Measurements from ENCODE around the gene MAPK10. TPM values are rescaled to one million over a fixed set of nuclear protein-coding genes. Genes with fewer than 3 reads are reported as not detected.

MAPK10 gene
- total RNA-seq, 6 donors from 2014 or later: 11.1 to 89.1 (median 29.5) TPM

DNA sequence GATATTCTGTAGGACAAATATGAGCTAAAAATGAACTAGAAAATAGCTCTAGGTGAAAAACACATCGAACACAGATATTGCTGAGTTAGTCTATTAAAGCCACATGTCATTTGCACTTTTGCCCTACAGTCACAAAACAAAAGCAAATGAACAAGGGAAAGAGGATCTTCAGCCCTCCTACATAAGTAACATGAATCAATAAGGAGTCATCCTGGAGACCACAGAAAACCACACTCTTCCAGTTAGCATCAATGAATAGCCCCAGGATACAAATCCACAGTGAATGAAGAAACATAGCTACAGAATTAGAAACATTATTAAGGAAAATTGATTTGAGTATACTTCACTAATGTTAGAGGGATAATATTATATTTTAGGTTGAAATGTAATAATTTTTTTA is 311.4 kb downstream of the MAPK10 start:
- peaks cover 0 to 8% (median 0%) of the 10 kb centered on the region in 4 donors for H3K4me1 ChIP-seq
- DNase-seq (no peak), ATAC-seq (ENCODE audit: low FRiP score in 2 of 2) (no peak)
- WGBS, 2 donors: 69 to 77% methylated on average over 1 of the region's 1 CpG
- H3K9me3 ChIP-seq: no peaks in the 10 kb centered on the region
- no peaks in the 10 kb centered on the region for H3K36me3 ChIP-seq
- no peak overlapping the region for H3K27ac ChIP-seq
- TF ChIP-seq POLR2A (IDR thresholded peaks at IDR 0.05) (no peak), POLR2AphosphoS5 (IDR thresholded peaks at IDR 0.05) (no peak), EP300 (IDR thresholded peaks at IDR 0.05) (no peak)
- TF ChIP-seq, protein P1, sequence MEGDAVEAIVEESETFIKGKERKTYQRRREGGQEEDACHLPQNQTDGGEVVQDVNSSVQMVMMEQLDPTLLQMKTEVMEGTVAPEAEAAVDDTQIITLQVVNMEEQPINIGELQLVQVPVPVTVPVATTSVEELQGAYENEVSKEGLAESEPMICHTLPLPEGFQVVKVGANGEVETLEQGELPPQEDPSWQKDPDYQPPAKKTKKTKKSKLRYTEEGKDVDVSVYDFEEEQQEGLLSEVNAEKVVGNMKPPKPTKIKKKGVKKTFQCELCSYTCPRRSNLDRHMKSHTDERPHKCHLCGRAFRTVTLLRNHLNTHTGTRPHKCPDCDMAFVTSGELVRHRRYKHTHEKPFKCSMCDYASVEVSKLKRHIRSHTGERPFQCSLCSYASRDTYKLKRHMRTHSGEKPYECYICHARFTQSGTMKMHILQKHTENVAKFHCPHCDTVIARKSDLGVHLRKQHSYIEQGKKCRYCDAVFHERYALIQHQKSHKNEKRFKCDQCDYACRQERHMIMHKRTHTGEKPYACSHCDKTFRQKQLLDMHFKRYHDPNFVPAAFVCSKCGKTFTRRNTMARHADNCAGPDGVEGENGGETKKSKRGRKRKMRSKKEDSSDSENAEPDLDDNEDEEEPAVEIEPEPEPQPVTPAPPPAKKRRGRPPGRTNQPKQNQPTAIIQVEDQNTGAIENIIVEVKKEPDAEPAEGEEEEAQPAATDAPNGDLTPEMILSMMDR (IDR thresholded peaks at IDR 0.05): no peak
- H3K4me3 ChIP-seq: no peak overlapping the region
- H3K27me3 ChIP-seq: no peaks in the 10 kb centered on the region

DNA sequence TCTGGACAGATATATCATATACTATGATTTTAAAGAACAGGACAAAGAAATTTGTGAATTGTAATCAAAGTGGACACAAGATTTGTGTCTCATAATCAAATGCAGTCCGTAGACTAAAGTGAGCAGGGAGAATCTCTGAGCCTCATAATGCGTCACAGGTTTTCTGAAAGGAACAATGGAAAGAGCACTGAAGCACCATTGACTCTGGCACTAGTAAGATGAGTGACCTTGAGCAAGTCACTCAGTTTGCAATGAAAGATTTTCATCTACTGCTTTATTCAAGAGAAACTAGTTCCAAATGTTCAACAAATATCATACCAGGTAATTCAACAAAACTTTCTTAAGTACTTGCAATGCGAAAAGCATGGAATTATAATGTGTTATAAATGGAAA is 315.3 kb downstream of the MAPK10 start:
- H3K27me3 ChIP-seq: no peaks in the 10 kb centered on the region
- H3K36me3 ChIP-seq: no peaks in the 10 kb centered on the region
- H3K4me1 ChIP-seq: peaks cover 0 to 8% (median 0%) of the 10 kb centered on the region in 4 donors
- DNase-seq (no peak), ATAC-seq (ENCODE audit: low FRiP score in 2 of 2) (no peak)
- no peak overlapping the region for H3K4me3 ChIP-seq
- no peaks in the 10 kb centered on the region for H3K9me3 ChIP-seq
- TF ChIP-seq EP300 (IDR thresholded peaks at IDR 0.05) (no peak), POLR2AphosphoS5 (IDR thresholded peaks at IDR 0.05) (no peak), POLR2A (IDR thresholded peaks at IDR 0.05) (no peak)
- TF ChIP-seq, protein P1 (IDR thresholded peaks at IDR 0.05): no peak
- no peak overlapping the region for H3K27ac ChIP-seq
- 62 to 68% methylated on average over 3 of the region's 3 CpGs for WGBS, 2 donors

DNA sequence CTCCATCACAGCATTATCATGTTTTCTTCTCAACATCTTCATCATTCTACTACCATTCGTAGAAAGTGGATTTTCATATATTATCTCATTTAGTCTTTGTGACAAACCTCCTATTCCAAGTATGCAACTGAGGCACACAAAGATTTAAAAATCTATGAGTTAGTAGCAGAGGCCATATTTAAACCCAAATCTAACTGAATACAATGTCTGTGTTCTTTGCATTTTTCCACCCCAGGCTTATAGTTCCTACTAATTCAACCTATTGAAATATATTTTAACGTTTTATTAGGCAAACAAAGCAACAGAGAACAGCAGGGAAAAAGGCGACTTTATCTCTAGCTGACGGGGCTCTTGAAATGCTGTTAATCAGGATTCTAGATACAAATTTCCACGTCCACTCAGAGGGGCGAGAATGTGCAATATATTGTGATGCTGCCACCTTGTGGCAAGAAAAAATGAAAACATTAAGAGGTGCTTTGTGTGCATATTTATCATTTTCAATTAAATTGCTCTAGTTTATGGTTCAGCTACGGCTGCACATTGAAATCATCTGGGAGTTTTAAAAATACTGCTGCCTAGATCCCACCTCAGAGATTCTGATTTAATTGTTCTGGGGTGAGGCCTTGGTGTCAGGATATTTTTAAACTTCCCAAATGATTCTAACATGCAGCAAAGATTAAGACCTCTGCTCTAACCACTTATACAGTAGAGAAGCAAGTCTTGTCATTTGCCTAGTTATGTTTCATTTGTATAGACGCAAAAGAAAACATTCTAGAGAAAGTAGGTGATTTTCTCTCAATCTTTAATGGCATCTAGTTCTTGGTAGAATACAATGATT is 315.9 kb downstream of the MAPK10 start:
- Histone ChIP-seq H3K4me3 (no peak overlapping the region), H3K9me3 (no peaks in the 10 kb centered on the region), H3K36me3 (no peaks in the 10 kb centered on the region), H3K27me3 (no peaks in the 10 kb centered on the region), H3K27ac (no peak overlapping the region), H3K4me1 (peaks cover 0 to 8% (median 0%) of the 10 kb centered on the region in 4 donors)
- WGBS, 2 donors: 17 to 21% methylated on average over 8 of the region's 8 CpGs
- DNase-seq (no peak), ATAC-seq (ENCODE audit: low FRiP score in 2 of 2) (peak in 1 of 2 donors; percentile 75)
- TF ChIP-seq POLR2AphosphoS5 (IDR thresholded peaks at IDR 0.05): no peak
- TF ChIP-seq, protein P1 (IDR thresholded peaks at IDR 0.05): peak; percentile 23 to 65 (median 46)

DNA sequence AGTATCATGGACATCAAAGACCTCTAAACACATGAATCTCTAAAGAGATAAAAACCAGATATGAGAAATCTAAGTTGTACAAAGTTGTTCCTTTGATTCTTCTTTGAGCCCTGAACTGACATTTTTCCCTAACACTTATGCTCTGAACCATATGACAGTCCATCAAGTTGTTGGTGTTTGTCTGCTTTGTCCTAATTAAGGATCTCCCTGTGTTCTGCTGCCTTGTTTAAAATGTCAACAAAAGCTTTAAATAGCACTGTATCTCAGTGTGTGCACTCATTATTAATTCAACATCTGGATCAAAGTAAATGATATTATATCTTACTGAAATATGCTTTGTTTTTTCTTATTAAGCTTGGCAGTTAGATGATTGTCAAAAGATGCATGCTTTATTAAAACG is 321.8 kb downstream of the MAPK10 start:
- TF ChIP-seq POLR2AphosphoS5 (IDR thresholded peaks at IDR 0.05) (no peak), POLR2A (IDR thresholded peaks at IDR 0.05) (no peak), EP300 (IDR thresholded peaks at IDR 0.05) (no peak)
- TF ChIP-seq, protein P1 (IDR thresholded peaks at IDR 0.05): no peak
- no peak for ATAC-seq (ENCODE audit: low FRiP score in 2 of 2)
- peaks cover 2 to 11% (median 8%) of the 10 kb centered on the region in 4 donors for H3K4me1 ChIP-seq
- no peak overlapping the region for H3K4me3 ChIP-seq
- no peaks in the 10 kb centered on the region for H3K9me3 ChIP-seq
- H3K27ac ChIP-seq: no peak overlapping the region
- DNase-seq: no peak
- no peaks in the 10 kb centered on the region for H3K36me3 ChIP-seq
- WGBS, 2 donors: 65 to 79% methylated on average over 1 of the region's 1 CpG
- no peaks in the 10 kb centered on the region for H3K27me3 ChIP-seq

DNA sequence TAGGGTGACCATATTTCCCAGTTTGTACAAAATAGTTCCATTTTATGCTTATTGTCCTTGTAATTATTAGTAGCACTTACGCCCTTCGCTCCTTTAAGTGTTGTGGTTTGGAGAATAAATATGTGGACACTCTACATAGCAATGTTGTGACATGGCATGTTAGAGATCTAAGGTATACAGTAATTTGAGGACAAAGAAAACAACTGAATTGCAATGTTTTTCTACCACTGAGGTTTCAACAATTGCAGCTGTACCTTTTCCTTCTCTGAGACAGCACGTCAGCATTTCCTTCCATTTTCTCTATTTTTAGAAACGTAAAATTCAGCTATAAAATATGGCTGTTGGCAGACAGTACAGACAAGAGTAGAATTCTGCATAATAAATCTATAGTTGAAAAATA is 323.1 kb downstream of the MAPK10 start:
- no peaks in the 10 kb centered on the region for H3K9me3 ChIP-seq
- WGBS, 2 donors: 45 to 56% methylated on average over 4 of the region's 4 CpGs
- ATAC-seq (ENCODE audit: low FRiP score in 2 of 2): no peak
- TF ChIP-seq POLR2AphosphoS5 (IDR thresholded peaks at IDR 0.05) (no peak), POLR2A (IDR thresholded peaks at IDR 0.05) (no peak), EP300 (IDR thresholded peaks at IDR 0.05) (no peak)
- TF ChIP-seq, protein P1 (IDR thresholded peaks at IDR 0.05): no peak
- H3K4me1 ChIP-seq: peaks cover 15 to 21% (median 17%) of the 10 kb centered on the region in 4 donors
- H3K27me3 ChIP-seq: no peaks in the 10 kb centered on the region
- H3K4me3 ChIP-seq: no peak overlapping the region
- H3K36me3 ChIP-seq: no peaks in the 10 kb centered on the region
- H3K27ac ChIP-seq: no peak overlapping the region
- no peak for DNase-seq
